Effector memory CD8-positive, alpha-beta T cell (primary cell): ENCODE results near the gene SESTD1.
"Not testable (repeated sequence)": the region's sequence is repeated elsewhere in the genome, so short reads cannot be mapped to it uniquely, and the experiment has no call there.

Experiments used
- ATAC-seq: fragments of 150-1000 bp; cut with Tn5 transposase; replicated peaks from 2 replicates; pipeline ENCODE4 v1.10.0; 2021; ENCODE audit warnings: mild to moderate bottlenecking, moderate library complexity
- DNase-seq, 3 experiments: peaks; one replicate each; pipeline ENCODE4 v3.0.0; 2021
- H3K27ac Mint-ChIP-seq, 2 donors: one replicate each; pipeline ENCODE4 v1.8.0; 2022; ENCODE audit warnings: mild to moderate bottlenecking in 2 of 2, mixed read lengths in 2 of 2, moderate library complexity in 2 of 2
- H3K27me3 Mint-ChIP-seq, 2 donors: one replicate each; pipeline ENCODE4 v1.8.0; 2022; ENCODE audit warnings: mixed read lengths in 2 of 2
- H3K36me3 Mint-ChIP-seq: one replicate; pipeline ENCODE4 v1.8.0; 2022; ENCODE audit warnings: mild to moderate bottlenecking, moderate library complexity, mixed read lengths; ENCODE audit not compliant: insufficient read depth
- H3K4me1 Mint-ChIP-seq, 2 donors: one replicate each; pipeline ENCODE4 v1.8.0; 2022; ENCODE audit warnings: low read depth in 2 of 2, mixed read lengths in 2 of 2
- H3K4me3 Mint-ChIP-seq, 2 donors: one replicate each; pipeline ENCODE4 v1.8.0; 2022; ENCODE audit warnings: mild to moderate bottlenecking in 2 of 2, mixed read lengths in 2 of 2, moderate library complexity in 2 of 2
- H3K9me3 Mint-ChIP-seq, 2 donors: one replicate each; pipeline ENCODE4 v1.8.0; 2022; ENCODE audit warnings: mixed read lengths in 2 of 2

SESTD1 gene

DNA sequence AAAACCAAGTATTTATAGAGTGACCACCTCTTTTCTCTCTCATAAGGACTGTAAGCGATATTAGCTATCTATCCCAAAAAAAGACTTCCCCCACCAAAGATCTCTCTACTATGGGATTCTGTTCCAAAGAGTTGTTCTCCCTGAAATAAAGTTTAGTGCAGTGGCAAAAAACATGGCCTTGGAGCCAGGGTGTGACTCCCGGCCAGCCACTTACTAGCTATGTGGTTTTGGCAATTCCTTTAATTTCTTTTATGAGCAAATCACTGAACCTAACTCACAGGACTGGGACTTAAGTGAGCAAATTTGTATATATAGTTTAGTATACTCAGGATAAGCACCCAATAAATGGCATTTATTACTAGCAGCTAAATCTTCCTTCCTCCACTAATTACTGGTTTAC, 42.6 kb downstream of the SESTD1 start:
- Mint-ChIP-seq H3K9me3 (no peaks in the 10 kb centered on the region), H3K4me1 (no peaks in the 10 kb centered on the region), H3K27ac (no peak overlapping the region), H3K36me3 (no peaks in the 10 kb centered on the region), H3K27me3 (no peaks in the 10 kb centered on the region), H3K4me3 (no peak overlapping the region)
- ATAC-seq (no peak), DNase-seq (no peak)

DNA sequence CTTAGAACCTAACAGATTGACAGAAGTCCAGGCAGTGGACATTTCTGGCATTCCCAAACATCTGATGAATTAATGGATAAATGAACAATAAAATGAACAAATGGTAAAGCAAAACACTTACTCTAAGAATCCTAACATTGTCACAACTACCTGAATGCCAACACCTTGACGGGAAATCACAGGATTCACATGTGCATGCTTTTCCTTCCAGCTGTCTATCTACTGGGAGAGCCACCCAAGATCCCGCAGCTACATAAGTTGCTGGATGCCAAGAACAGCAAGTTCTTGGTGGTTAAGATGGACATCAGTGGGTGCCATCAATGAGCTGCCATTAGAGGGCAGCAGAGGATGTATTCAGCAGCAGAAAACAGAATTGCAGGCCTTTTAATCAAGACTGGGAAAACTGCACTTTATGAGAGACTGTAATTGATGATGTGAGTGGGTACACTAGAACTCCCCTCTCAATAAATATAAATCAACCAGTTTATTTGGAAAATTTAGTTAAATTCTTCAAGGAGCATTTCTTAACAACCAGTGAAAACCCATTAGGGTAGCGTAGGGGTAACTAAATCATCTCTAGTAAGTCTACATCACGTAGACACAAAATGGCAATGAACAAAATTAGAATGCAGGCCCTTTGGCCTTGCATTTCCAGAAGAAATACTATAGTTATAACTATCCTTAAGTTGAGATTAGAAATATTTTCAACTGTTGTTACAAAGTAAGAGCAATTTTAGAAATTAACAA, 45.6 kb downstream of the SESTD1 start:
- Mint-ChIP-seq H3K27me3 (no peaks in the 10 kb centered on the region), H3K27ac (no peak overlapping the region), H3K4me1 (no peaks in the 10 kb centered on the region), H3K36me3 (no peaks in the 10 kb centered on the region), H3K9me3 (no peaks in the 10 kb centered on the region), H3K4me3 (no peak overlapping the region)
- no peak for ATAC-seq
- no peak for DNase-seq

DNA sequence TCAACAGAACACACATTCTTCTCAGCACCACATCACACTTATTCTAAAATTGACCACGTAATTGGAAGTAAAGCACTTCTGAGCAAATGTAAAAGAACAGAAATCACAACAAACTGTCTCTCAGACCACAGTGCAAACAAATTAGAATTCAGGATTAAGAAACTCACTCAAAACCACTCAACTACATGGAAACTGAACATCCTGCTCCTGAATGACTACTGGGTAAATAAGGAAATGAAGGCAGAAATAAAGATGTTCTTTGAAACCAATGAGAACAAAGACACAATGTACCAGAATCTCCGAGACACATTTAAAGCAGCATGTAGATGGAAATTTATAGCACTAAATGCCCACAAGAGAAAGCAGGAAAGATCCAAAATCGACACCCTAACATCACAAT, 50.0 kb downstream of the SESTD1 start:
- peaks cover 8 to 14% of the 10 kb centered on the region in 2 donors for H3K9me3 Mint-ChIP-seq
- not testable (repeated sequence) for ATAC-seq, DNase-seq, H3K27ac Mint-ChIP-seq, H3K27me3 Mint-ChIP-seq, H3K4me1 Mint-ChIP-seq, H3K4me3 Mint-ChIP-seq, H3K36me3 Mint-ChIP-seq

DNA sequence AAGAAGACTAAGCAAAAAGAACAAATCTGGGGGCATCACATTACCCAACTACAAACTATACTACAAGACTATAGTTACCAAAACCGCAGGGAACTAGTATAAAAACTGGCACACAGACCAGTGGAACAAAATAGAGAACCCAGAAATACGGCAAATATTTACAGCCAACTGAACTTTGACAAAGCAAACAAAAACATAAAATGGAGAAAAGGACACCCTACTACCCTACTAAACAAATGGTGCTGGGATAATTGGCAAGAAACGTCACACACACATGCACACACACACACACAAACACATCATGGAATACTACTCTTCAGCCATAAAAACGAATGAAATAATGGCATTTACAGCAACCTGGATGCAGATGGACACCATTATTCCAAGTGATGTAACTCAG, 53.3 kb downstream of the SESTD1 start:
- no peak overlapping the region for H3K27ac Mint-ChIP-seq
- no peaks in the 10 kb centered on the region for H3K27me3 Mint-ChIP-seq

DNA sequence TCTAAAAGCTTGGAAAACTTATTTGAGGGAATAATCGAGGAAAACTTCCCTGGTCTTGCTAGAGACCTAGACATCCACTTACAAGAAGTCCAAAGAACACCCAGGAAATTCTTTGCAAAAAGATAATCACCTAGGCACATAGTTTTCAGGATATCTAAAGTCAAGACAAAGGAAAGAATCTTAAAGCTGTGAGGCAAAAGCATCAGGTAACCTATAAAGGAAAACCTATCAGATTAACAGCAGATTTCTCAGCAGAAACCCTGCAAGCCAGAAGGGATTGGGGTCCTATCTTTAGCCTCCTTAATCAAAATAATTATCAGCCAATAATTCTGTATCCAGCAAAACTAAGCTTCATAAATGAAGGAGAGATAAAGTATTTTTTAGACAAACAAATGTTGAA, 56.4 kb downstream of the SESTD1 start:
- not testable (repeated sequence) for ATAC-seq, H3K27me3 Mint-ChIP-seq, H3K27ac Mint-ChIP-seq, H3K4me3 Mint-ChIP-seq, DNase-seq, H3K4me1 Mint-ChIP-seq, H3K36me3 Mint-ChIP-seq
- H3K9me3 Mint-ChIP-seq, result peaks cover 11% of the 10 kb centered on the region in 2 donors

More for the DNA sequence above, 53.3 kb downstream of the SESTD1 start:
- DNase-seq (no peak), ATAC-seq (no peak)
- Mint-ChIP-seq H3K4me1 (no peaks in the 10 kb centered on the region), H3K4me3 (no peak overlapping the region), H3K9me3 (peaks cover 11 to 14% of the 10 kb centered on the region in 2 donors), H3K36me3 (no peaks in the 10 kb centered on the region)

DNA sequence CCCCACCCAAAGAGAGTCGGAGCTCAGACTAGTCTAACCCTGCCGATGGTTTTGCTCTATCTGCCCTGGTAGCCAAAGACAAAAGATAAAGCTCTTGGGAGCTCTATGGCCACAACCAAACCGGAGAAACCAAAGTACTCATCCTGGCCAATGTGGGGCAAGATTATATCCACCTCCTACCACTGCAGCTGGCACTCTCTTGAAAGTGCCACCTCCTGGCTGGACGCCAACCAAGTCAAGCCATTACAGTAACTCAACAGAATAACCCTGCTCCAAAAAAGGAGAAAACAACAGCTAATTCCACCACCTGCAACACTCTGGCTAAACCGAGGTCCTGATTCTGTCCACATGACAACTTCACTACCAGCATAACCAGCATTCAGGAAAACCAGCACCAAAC, 57.6 kb downstream of the SESTD1 start:
- H3K27ac Mint-ChIP-seq, result no peak overlapping the region
- peaks cover 0 to 2% of the 10 kb centered on the region in 2 donors for H3K4me1 Mint-ChIP-seq
- DNase-seq (no peak), ATAC-seq (no peak)
- H3K4me3 Mint-ChIP-seq, result no peak overlapping the region
- H3K9me3 Mint-ChIP-seq, result peaks cover 14 to 16% of the 10 kb centered on the region in 2 donors
- no peaks in the 10 kb centered on the region for H3K27me3 Mint-ChIP-seq
- no peaks in the 10 kb centered on the region for H3K36me3 Mint-ChIP-seq

DNA sequence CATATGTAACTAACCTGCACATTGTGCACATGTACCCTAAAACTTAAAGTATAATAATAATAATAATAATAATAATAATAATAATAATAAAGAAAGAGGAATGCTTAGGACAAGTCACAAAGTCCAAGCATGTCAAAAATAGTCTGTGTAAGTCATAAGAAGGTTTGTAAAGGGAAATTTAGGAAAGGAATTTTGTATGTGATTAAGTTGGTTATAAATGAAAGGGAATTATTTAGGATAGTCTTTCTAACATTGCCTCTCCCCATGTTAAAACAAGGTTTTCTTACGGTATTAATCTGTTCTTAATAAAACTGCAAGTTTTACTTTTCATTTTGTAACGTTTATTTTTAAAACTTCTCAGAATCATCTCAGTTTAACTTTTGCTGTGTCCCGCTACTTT, 62.8 kb downstream of the SESTD1 start:
- no peak overlapping the region for H3K4me3 Mint-ChIP-seq
- no peak overlapping the region for H3K27ac Mint-ChIP-seq
- DNase-seq (no peak), ATAC-seq (no peak)
- no peaks in the 10 kb centered on the region for H3K27me3 Mint-ChIP-seq
- peaks cover 6 to 7% of the 10 kb centered on the region in 2 donors for H3K9me3 Mint-ChIP-seq
- peaks cover 0 to 2% of the 10 kb centered on the region in 2 donors for H3K4me1 Mint-ChIP-seq
- peaks cover 2% of the 10 kb centered on the region for H3K36me3 Mint-ChIP-seq

DNA sequence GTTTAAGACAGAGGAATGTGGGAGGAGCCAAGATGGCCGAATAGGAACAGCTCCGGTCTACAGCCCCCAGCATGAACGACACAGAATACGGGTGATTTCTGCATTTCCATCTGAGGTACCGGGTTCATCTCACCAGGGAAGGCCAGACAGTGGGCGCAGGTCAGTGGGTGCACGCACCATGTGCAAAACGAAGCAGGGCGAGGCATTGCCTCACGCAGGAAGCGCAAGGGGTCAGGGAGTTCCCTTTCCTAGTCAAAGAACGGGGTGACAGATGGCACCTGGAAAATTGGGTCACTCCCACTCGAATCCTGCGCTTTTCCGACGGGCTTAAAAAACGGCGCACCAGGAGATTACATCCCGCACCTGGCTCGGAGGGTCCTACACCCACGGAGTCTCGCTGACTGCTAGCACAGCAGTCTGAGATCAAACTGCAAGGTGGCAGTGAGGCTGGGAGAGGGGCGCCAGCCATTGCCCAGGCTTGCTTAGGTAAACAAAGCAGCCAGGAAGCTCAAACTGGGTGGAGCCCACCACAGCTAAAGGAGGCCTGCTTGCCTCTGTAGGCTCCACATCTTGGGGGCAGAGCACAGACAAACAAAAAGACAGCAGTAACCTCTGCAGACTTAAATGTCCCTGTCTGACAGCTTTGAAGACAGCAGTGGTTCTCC, 68.6 kb downstream of the SESTD1 start:
- not testable (repeated sequence) for H3K27me3 Mint-ChIP-seq, ATAC-seq

DNA sequence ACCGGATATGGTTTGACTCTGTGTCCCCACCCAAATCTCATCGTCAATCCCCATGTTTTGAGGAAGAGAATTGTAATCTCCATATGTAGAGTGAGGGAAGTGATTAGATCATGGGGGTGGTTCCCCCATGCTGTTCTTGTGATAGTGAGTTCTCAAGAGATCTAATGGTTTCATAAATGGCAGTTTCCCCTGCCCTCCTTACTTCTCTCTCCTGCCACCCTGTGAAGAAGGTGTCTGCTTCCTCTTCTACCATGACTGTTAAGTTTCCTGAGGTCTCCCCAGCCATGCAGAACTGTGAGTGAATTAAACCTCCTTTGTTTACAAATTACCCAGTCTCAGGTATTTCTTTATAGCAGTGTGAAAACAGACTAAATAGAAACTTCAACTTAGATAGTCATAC, 69.5 kb downstream of the SESTD1 start:
- Mint-ChIP-seq H3K27ac (no peak overlapping the region), H3K4me3 (no peak overlapping the region), H3K36me3 (peaks cover 2% of the 10 kb centered on the region), H3K9me3 (peaks cover 6 to 9% of the 10 kb centered on the region in 2 donors), H3K4me1 (no peaks in the 10 kb centered on the region), H3K27me3 (no peaks in the 10 kb centered on the region)
- DNase-seq, result no peak
- ATAC-seq, result no peak

More for the DNA sequence above, 68.6 kb downstream of the SESTD1 start:
- not testable (repeated sequence) for DNase-seq, H3K4me1 Mint-ChIP-seq, H3K27ac Mint-ChIP-seq, H3K9me3 Mint-ChIP-seq, H3K4me3 Mint-ChIP-seq, H3K36me3 Mint-ChIP-seq

DNA sequence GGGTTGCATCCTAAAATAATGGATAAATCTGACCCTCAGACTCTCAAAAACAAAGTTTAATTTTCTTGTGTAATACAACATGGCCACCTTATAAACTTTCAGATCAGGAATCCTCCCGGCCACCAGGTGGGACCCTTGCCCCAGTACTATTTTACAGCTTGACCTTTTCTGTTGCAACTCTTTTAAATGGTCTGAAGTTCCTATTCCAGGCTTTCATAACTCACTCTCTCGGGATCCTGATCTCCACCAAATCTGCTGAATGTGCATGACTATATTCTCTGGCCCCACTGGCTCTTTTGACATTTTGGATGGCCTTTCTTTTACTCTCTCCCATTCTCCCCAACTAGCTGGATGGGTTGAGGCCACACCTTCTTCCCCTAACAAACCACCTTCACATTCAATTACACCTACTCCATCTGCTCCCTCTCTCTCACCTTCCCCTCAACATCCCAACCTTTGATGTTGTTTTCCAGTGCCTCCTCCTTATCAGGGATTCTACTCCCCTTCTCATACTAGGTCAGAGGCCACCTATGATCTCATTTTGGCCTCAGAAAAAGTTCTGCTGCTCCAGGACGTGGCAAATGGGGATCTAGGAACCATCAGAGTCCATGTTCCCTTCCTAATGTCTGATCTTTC, 70.8 kb downstream of the SESTD1 start:
- Mint-ChIP-seq H3K4me3 (no peak overlapping the region), H3K27me3 (no peaks in the 10 kb centered on the region), H3K36me3 (peaks cover 2% of the 10 kb centered on the region), H3K27ac (no peak overlapping the region), H3K9me3 (peaks cover 6 to 9% of the 10 kb centered on the region in 2 donors), H3K4me1 (no peaks in the 10 kb centered on the region)
- DNase-seq, result no peak
- ATAC-seq, result no peak

DNA sequence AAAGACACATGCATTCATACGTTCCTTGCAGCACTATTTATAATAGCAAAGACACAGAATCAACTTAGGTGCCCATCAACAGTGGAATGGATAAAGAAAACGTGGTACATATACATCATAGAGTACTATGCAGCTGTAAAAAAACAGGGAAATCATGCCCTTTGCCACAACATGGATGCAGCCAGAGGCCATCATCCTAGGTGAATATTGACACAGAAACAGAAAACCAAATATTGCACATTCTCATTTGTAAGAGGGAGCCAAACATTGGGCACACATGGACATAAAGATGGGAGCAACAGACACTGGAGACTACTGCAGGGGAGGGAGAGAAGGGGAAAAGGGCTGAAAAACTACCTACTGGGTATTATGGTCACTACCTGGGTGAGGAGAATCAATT, 73.5 kb downstream of the SESTD1 start:
- Mint-ChIP-seq H3K4me3 (no peak overlapping the region), H3K27ac (no peak overlapping the region), H3K9me3 (peaks cover 6 to 7% of the 10 kb centered on the region in 2 donors), H3K36me3 (no peaks in the 10 kb centered on the region), H3K4me1 (no peaks in the 10 kb centered on the region), H3K27me3 (no peaks in the 10 kb centered on the region)
- DNase-seq, result no peak
- no peak for ATAC-seq

DNA sequence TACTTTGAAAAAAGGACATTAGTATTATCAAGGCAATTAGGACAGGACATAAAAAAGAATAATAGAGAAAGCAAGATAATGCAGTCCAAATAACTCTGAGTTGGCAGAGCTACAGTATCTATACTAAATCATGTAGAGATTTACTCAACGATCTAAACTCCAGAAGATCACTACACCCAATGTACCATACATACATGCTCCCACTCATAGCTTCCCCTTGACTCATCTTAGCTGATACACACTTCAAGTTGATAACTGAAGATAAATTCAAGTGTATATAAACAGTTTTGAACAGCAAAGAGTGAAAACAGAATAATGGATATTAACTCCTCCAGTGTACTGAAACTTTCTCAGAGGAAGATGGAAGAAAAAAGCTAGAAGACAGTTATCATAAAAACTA, 78.5 kb downstream of the SESTD1 start:
- Mint-ChIP-seq H3K4me1 (no peaks in the 10 kb centered on the region), H3K27me3 (no peaks in the 10 kb centered on the region), H3K27ac (no peak overlapping the region), H3K4me3 (no peak overlapping the region), H3K9me3 (no peaks in the 10 kb centered on the region), H3K36me3 (no peaks in the 10 kb centered on the region)
- ATAC-seq, result no peak
- no peak for DNase-seq

DNA sequence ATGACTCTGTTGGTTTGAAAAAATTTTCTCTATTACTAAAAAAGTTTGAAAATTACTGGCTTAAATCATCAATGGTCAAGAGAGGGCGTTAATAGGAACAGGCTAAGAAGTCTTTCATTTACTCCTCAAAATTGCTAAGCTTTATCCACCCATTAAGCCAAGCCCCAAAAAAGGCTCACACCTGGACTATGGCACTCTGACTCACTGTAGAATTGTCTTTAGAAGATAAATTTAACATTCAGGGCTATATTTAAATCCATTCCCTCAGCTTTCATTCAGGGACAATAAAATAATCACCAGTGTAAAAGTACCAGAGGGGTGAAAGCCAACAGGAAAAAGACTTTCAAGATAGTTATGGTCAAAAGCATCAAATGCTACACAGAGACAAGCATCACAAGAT, 80.0 kb downstream of the SESTD1 start:
- Mint-ChIP-seq H3K27ac (no peak overlapping the region), H3K4me1 (no peaks in the 10 kb centered on the region), H3K27me3 (no peaks in the 10 kb centered on the region), H3K36me3 (no peaks in the 10 kb centered on the region), H3K9me3 (peaks cover 3 to 6% of the 10 kb centered on the region in 2 donors), H3K4me3 (no peak overlapping the region)
- no peak for ATAC-seq
- DNase-seq, result no peak

DNA sequence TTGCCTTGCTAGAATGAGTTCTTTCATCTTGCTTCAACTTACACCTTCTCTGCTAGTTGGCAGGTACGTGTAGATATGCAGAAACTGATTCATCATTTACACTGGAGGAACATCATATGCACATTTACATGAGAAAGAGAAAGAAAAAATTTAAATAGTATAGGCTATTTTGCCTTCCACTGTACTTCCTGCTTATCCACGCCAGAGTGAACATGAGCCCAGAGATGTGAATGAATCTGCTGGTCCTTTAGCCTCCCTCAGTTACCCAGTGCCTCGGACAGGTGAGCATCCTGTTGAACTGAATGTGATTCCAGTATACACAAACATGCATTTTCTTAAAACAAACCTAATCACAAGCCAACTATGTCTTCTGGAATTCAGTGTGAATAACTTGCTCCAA, 83.6 kb downstream of the SESTD1 start:
- ATAC-seq (no peak), DNase-seq (no peak)
- Mint-ChIP-seq H3K27ac (no peak overlapping the region), H3K4me3 (no peak overlapping the region), H3K9me3 (peaks cover 3 to 8% of the 10 kb centered on the region in 2 donors), H3K27me3 (no peaks in the 10 kb centered on the region), H3K4me1 (no peaks in the 10 kb centered on the region), H3K36me3 (no peaks in the 10 kb centered on the region)
